ENCODE results near the gene CCND1.

- TF ChIP-seq CTCF (IDR thresholded peaks at IDR 0.05) (no peak), POLR2A (IDR thresholded peaks at IDR 0.05) (no peak), POLR2AphosphoS5 (IDR thresholded peaks at IDR 0.05; ENCODE audit: insufficient read depth in 1 of 2, low read depth in 1 of 2) (no peak)
These were observed 56.5 kb downstream of the CCND1 start for GRCh38 chr11:69697469-69697843.

Data from vagina (tissue), 2 donors.